Measurements from ENCODE around the gene LCN10. TPM values are rescaled to one million over a fixed set of nuclear protein-coding genes. Genes with fewer than 3 reads are reported as not detected.
A peak's percentile ranks its signal among the peaks of the same experiment; 100 is the strongest.
"Not testable (repeated sequence)": the region's sequence is repeated elsewhere in the genome, so short reads cannot be mapped to it uniquely, and the experiment has no call there.

Gene LCN10
- total RNA-seq, 2 experiments from 2014 or later = 0.83 to 1.0 TPM

- H3K4me1 Mint-ChIP-seq (ENCODE audit: low read depth) = peaks cover 18% of the 10 kb centered on the region
- intact Hi-C loops (cut with micrococcal nuclease) = loop anchor here (1.0 to 5.0 kb wide), 3 partner anchors 16 to 64 kb away; no protein-coding TSS in a partner anchor
- CTCF ChIA-PET = interaction anchor here (0.9 to 2.7 kb wide), 11 partner anchors 8 to 263 kb away, joined by 3 to 18 read pairs (median 3); partner anchors contain the start of genes AJM1 and LCN8
- H3K4me3 Mint-ChIP-seq = peak overlapping the region; percentile 42
- peaks cover 15% of the 10 kb centered on the region for H3K27me3 Mint-ChIP-seq (ENCODE audit: low read depth)
- H3K27ac Mint-ChIP-seq = peak overlapping the region; percentile 91
- not testable (repeated sequence) for H3K9me3 Mint-ChIP-seq; H3K36me3 Mint-ChIP-seq (ENCODE audit: low read depth)
- peak; percentile 92 for DNase-seq
These were observed 23.8 kb upstream of the LCN10 start for GRCh38 chr9:136766410-136767120.

- CTCF ChIA-PET = interaction anchor here (0.9 to 2.7 kb wide), 10 partner anchors 8 to 264 kb away, joined by 3 to 18 read pairs (median 4); partner anchors contain the start of genes AJM1 and LCN8
- not testable (repeated sequence) for H3K36me3 Mint-ChIP-seq (ENCODE audit: low read depth); H3K27ac Mint-ChIP-seq; DNase-seq; H3K9me3 Mint-ChIP-seq; H3K4me3 Mint-ChIP-seq
- Mint-ChIP-seq H3K4me1 (ENCODE audit: low read depth) (peaks cover 18% of the 10 kb centered on the region), H3K27me3 (ENCODE audit: low read depth) (peaks cover 20% of the 10 kb centered on the region)
- intact Hi-C loops (cut with micrococcal nuclease) = loop anchor here (1.0 to 5.0 kb wide), 3 partner anchors 16 to 64 kb away; no protein-coding TSS in a partner anchor
These were observed 23.1 kb upstream of the LCN10 start for GRCh38 chr9:136765745-136766409.

GRCh38 chr9:136765041-136765440 lies 22.3 kb upstream of the LCN10 start:
- DNase-seq = no peak
- H3K4me3 Mint-ChIP-seq = no peak overlapping the region
- CTCF ChIA-PET = no interaction called here
- intact Hi-C loops (cut with micrococcal nuclease) = loop anchor here (5.0 kb wide), 1 partner anchor 63 kb away; no protein-coding TSS in a partner anchor
- H3K27ac Mint-ChIP-seq = no peak overlapping the region
- no peaks in the 10 kb centered on the region for H3K9me3 Mint-ChIP-seq
- H3K27me3 Mint-ChIP-seq (ENCODE audit: low read depth) = peaks cover 24% of the 10 kb centered on the region
- H3K36me3 Mint-ChIP-seq (ENCODE audit: low read depth) = no peaks in the 10 kb centered on the region
- peaks cover 17% of the 10 kb centered on the region for H3K4me1 Mint-ChIP-seq (ENCODE audit: low read depth)

GRCh38 chr9:136764301-136764891 lies 21.7 kb upstream of the LCN10 start, which contains the start of gene LCN15:
TSS of gene LCN15 (minus strand) at chr9:136764518. CDS start at chr9:136764488, 30 bp downstream.
- DNase-seq = no peak
- H3K36me3 Mint-ChIP-seq (ENCODE audit: low read depth) = no peaks in the 10 kb centered on the region
- no peaks in the 10 kb centered on the region for H3K9me3 Mint-ChIP-seq
- CTCF ChIA-PET = interaction anchor here (1.0 kb wide), 1 partner anchor 29 kb away, joined by 5 read pairs; no protein-coding TSS in a partner anchor
- H3K4me3 Mint-ChIP-seq = no peak within 1 kb of the TSS
- intact Hi-C loops (cut with micrococcal nuclease) = no loop called here
- peaks cover 12% of the 10 kb centered on the region for H3K4me1 Mint-ChIP-seq (ENCODE audit: low read depth)
- H3K27me3 Mint-ChIP-seq (ENCODE audit: low read depth) = peaks cover 20% of the 10 kb centered on the region
- no peak within 1 kb of the TSS for H3K27ac Mint-ChIP-seq

GRCh38 chr9:136763649-136764035 lies 20.9 kb upstream of the LCN10 start:
- Mint-ChIP-seq H3K36me3 (ENCODE audit: low read depth) (no peaks in the 10 kb centered on the region), H3K27me3 (ENCODE audit: low read depth) (peaks cover 20% of the 10 kb centered on the region), H3K9me3 (no peaks in the 10 kb centered on the region), H3K4me1 (ENCODE audit: low read depth) (peaks cover 12% of the 10 kb centered on the region), H3K4me3 (no peak overlapping the region), H3K27ac (no peak overlapping the region)
- no peak for DNase-seq
- CTCF ChIA-PET = interaction anchor here (0.8 to 1.0 kb wide), 2 partner anchors 27 to 30 kb away, joined by 3 to 5 read pairs; partner anchors contain the start of gene TMEM141
- intact Hi-C loops (cut with micrococcal nuclease) = no loop called here

- CTCF ChIA-PET = interaction anchor here (0.8 kb wide), 1 partner anchor 27 kb away, joined by 3 read pairs; the partner anchor contains the start of gene TMEM141
- Mint-ChIP-seq H3K4me3 (no peak overlapping the region), H3K27ac (no peak overlapping the region), H3K27me3 (ENCODE audit: low read depth) (peaks cover 19% of the 10 kb centered on the region), H3K4me1 (ENCODE audit: low read depth) (peaks cover 12% of the 10 kb centered on the region), H3K9me3 (no peaks in the 10 kb centered on the region), H3K36me3 (ENCODE audit: low read depth) (no peaks in the 10 kb centered on the region)
- intact Hi-C loops (cut with micrococcal nuclease) = no loop called here
- DNase-seq = peak; percentile 32
These were observed 20.3 kb upstream of the LCN10 start for GRCh38 chr9:136762915-136763648.

- no peak for DNase-seq
- intact Hi-C loops (cut with micrococcal nuclease) = no loop called here
- H3K27me3 Mint-ChIP-seq (ENCODE audit: low read depth) = peaks cover 14% of the 10 kb centered on the region
- no peak overlapping the region for H3K27ac Mint-ChIP-seq
- no peaks in the 10 kb centered on the region for H3K36me3 Mint-ChIP-seq (ENCODE audit: low read depth)
- CTCF ChIA-PET = interaction anchor here (1.2 kb wide), 1 partner anchor 21 kb away, joined by 3 read pairs; no protein-coding TSS in a partner anchor
- no peaks in the 10 kb centered on the region for H3K9me3 Mint-ChIP-seq
- H3K4me3 Mint-ChIP-seq = no peak overlapping the region
- peaks cover 9% of the 10 kb centered on the region for H3K4me1 Mint-ChIP-seq (ENCODE audit: low read depth)
These were observed 19.5 kb upstream of the LCN10 start for GRCh38 chr9:136762221-136762691.

- CTCF ChIA-PET = interaction anchor here (1.1 to 1.2 kb wide), 2 partner anchors 22 to 32 kb away, joined by 3 read pairs; no protein-coding TSS in a partner anchor
- no peak overlapping the region for H3K27ac Mint-ChIP-seq
- no peaks in the 10 kb centered on the region for H3K36me3 Mint-ChIP-seq (ENCODE audit: low read depth)
- no peaks in the 10 kb centered on the region for H3K9me3 Mint-ChIP-seq
- H3K27me3 Mint-ChIP-seq (ENCODE audit: low read depth) = peaks cover 10% of the 10 kb centered on the region
- no peak overlapping the region for H3K4me3 Mint-ChIP-seq
- no peak for DNase-seq
- intact Hi-C loops (cut with micrococcal nuclease) = no loop called here
- peaks cover 2% of the 10 kb centered on the region for H3K4me1 Mint-ChIP-seq (ENCODE audit: low read depth)
These were observed 18.8 kb upstream of the LCN10 start for GRCh38 chr9:136761545-136761981.

- H3K4me1 Mint-ChIP-seq (ENCODE audit: low read depth); intact Hi-C loops (cut with micrococcal nuclease); H3K36me3 Mint-ChIP-seq (ENCODE audit: low read depth); H3K9me3 Mint-ChIP-seq; H3K27ac Mint-ChIP-seq; H3K4me3 Mint-ChIP-seq: not testable (repeated sequence)
- H3K27me3 Mint-ChIP-seq (ENCODE audit: low read depth) = peaks cover 14% of the 10 kb centered on the region
- DNase-seq = peak; percentile 48
- CTCF ChIA-PET = interaction anchor here (1.1 to 1.2 kb wide), 2 partner anchors 23 to 32 kb away, joined by 3 read pairs; no protein-coding TSS in a partner anchor
These were observed 18.2 kb upstream of the LCN10 start for GRCh38 chr9:136760834-136761544.

- intact Hi-C loops (cut with micrococcal nuclease) = no loop called here
- peaks cover 10% of the 10 kb centered on the region for H3K9me3 Mint-ChIP-seq
- H3K36me3 Mint-ChIP-seq (ENCODE audit: low read depth) = no peaks in the 10 kb centered on the region
- no peak for DNase-seq
- CTCF ChIA-PET = no interaction called here
- H3K27me3 Mint-ChIP-seq (ENCODE audit: low read depth) = peaks cover 16% of the 10 kb centered on the region
- no peak overlapping the region for H3K27ac Mint-ChIP-seq
- H3K4me1 Mint-ChIP-seq (ENCODE audit: low read depth) = no peaks in the 10 kb centered on the region
- no peak overlapping the region for H3K4me3 Mint-ChIP-seq
These were observed 17.7 kb upstream of the LCN10 start for GRCh38 chr9:136760424-136760823.

Data from activated naive CD4-positive, alpha-beta T cell treated with anti-CD3 and anti-CD28 coated beads for 36 hours (primary cell).